ENCODE data around the gene EPOP.

GRCh38 chr17:38711792-38712571 is 37.2 kb upstream of the EPOP start:
- TF ChIP-seq CTCF (IDR thresholded peaks at IDR 0.05; ENCODE audit: low read depth, low read length, missing input control) (no peak), RXRA (IDR thresholded peaks at IDR 0.05) (no peak), YY1 (IDR thresholded peaks at IDR 0.05) (no peak), HNF4G (IDR thresholded peaks at IDR 0.05) (no peak), ZBTB33 (IDR thresholded peaks at IDR 0.05) (no peak), SP1 (IDR thresholded peaks at IDR 0.05) (no peak), FOXA1 (IDR thresholded peaks at IDR 0.05) (no peak), GABPA (IDR thresholded peaks at IDR 0.05 in 1 of 2, conservative IDR thresholded peaks at IDR 0.05 in 1 of 2) (no peak), RAD21 (IDR thresholded peaks at IDR 0.05) (no peak), JUND (IDR thresholded peaks at IDR 0.05) (no peak), NR2F2 (IDR thresholded peaks at IDR 0.05) (no peak)
- TF ChIP-seq, protein P1, sequence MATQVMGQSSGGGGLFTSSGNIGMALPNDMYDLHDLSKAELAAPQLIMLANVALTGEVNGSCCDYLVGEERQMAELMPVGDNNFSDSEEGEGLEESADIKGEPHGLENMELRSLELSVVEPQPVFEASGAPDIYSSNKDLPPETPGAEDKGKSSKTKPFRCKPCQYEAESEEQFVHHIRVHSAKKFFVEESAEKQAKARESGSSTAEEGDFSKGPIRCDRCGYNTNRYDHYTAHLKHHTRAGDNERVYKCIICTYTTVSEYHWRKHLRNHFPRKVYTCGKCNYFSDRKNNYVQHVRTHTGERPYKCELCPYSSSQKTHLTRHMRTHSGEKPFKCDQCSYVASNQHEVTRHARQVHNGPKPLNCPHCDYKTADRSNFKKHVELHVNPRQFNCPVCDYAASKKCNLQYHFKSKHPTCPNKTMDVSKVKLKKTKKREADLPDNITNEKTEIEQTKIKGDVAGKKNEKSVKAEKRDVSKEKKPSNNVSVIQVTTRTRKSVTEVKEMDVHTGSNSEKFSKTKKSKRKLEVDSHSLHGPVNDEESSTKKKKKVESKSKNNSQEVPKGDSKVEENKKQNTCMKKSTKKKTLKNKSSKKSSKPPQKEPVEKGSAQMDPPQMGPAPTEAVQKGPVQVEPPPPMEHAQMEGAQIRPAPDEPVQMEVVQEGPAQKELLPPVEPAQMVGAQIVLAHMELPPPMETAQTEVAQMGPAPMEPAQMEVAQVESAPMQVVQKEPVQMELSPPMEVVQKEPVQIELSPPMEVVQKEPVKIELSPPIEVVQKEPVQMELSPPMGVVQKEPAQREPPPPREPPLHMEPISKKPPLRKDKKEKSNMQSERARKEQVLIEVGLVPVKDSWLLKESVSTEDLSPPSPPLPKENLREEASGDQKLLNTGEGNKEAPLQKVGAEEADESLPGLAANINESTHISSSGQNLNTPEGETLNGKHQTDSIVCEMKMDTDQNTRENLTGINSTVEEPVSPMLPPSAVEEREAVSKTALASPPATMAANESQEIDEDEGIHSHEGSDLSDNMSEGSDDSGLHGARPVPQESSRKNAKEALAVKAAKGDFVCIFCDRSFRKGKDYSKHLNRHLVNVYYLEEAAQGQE (IDR thresholded peaks at IDR 0.05), result no peak
- TF ChIP-seq, protein P2, sequence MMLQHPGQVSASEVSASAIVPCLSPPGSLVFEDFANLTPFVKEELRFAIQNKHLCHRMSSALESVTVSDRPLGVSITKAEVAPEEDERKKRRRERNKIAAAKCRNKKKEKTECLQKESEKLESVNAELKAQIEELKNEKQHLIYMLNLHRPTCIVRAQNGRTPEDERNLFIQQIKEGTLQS (IDR thresholded peaks at IDR 0.05), result no peak
